ENCODE data around the gene RALB. TPM values are rescaled to one million over a fixed set of nuclear protein-coding genes. Genes with fewer than 3 reads are reported as not detected.
"Not testable (repeated sequence)": the region's sequence is repeated elsewhere in the genome, so short reads cannot be mapped to it uniquely, and the experiment has no call there.

Gene RALB
- total RNA-seq, 1 donor from 2014 or later, result 40.4 TPM

DNA sequence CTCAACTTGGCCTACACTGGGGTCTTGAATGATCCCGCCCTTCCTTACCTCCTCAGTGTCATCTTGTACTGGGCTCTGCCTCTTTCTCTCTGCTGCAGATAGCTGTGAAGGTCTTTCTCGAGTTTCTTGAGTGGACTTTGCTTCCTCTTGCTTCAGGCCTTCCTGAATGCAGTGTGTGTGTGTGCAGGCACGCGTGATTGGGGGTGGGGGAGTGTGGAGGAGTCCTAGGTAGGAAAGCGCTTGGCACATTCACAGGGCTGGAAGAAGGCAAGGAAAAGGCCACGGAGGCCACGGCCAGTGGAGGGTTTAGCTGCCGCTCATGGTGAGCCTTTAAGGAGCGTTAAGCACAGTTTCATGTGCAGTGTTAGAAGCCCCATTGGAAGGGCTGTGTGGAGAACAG lies 5.5 kb downstream of the RALB start:
- TF ChIP-seq, protein P1, sequence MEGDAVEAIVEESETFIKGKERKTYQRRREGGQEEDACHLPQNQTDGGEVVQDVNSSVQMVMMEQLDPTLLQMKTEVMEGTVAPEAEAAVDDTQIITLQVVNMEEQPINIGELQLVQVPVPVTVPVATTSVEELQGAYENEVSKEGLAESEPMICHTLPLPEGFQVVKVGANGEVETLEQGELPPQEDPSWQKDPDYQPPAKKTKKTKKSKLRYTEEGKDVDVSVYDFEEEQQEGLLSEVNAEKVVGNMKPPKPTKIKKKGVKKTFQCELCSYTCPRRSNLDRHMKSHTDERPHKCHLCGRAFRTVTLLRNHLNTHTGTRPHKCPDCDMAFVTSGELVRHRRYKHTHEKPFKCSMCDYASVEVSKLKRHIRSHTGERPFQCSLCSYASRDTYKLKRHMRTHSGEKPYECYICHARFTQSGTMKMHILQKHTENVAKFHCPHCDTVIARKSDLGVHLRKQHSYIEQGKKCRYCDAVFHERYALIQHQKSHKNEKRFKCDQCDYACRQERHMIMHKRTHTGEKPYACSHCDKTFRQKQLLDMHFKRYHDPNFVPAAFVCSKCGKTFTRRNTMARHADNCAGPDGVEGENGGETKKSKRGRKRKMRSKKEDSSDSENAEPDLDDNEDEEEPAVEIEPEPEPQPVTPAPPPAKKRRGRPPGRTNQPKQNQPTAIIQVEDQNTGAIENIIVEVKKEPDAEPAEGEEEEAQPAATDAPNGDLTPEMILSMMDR (conservative IDR thresholded peaks at IDR 0.05), result no peak
- peak overlapping the region; percentile 3 for H3K4me3 Mint-ChIP-seq
- H3K4me1 Mint-ChIP-seq (ENCODE audit: unreplicated experiment), result peaks cover 36% of the 10 kb centered on the region
- peaks cover 23% of the 10 kb centered on the region for H3K36me3 Mint-ChIP-seq
- no peak overlapping the region for H3K27ac Mint-ChIP-seq
- H3K27me3 Mint-ChIP-seq, result no peaks in the 10 kb centered on the region
- H3K9me3 Mint-ChIP-seq, result no peaks in the 10 kb centered on the region
- no peak for DNase-seq (ENCODE audit: extremely low spot score, unreplicated experiment)

DNA sequence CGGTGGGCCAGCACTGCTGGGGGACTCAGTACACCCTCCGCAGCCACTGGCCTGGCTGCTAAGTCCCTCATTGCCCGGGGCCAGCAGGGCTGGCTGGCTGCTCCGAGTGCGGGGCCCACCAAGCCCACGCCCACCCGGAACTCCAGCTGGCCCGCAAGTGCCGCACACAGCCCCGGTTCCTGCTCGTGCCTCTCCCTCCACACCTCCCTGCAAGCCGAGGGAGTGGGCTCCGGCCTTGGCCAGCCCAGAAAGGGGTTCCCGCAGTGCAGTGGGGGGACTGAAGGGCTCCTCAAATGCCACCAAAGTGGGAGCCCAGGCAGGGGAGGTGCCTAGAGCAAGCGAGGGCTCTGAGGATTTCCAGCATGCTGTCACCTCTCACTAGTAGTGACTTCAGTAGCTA lies 7.3 kb downstream of the RALB start:
- not testable (repeated sequence) for H3K9me3 Mint-ChIP-seq; DNase-seq (ENCODE audit: extremely low spot score, unreplicated experiment); H3K27ac Mint-ChIP-seq; H3K27me3 Mint-ChIP-seq; H3K4me3 Mint-ChIP-seq
- Mint-ChIP-seq H3K36me3 (peaks cover 28% of the 10 kb centered on the region), H3K4me1 (ENCODE audit: unreplicated experiment) (peaks cover 23% of the 10 kb centered on the region)

DNA sequence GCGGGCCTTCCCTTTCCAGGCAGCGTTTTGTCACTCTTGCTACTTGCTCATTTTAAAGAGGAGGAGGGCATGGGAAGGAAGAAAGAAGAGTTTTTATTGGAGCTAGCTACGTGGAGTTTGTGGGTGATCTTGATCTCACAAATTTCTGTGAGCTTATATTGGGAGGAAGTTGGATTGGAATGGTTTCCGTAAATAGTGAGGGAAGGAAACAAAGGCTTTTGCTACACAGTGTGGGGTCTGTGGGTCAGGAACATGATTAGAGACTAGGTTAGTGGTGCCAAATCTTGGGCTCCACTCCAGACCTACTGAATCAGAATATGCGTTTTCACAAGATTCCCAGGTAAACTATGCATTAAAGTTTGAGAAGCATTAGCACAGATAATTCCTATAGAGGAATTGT lies 8.1 kb downstream of the RALB start:
- TF ChIP-seq, protein P1 (conservative IDR thresholded peaks at IDR 0.05), result no peak
- DNase-seq (ENCODE audit: extremely low spot score, unreplicated experiment), result no peak
- Mint-ChIP-seq H3K27me3 (no peaks in the 10 kb centered on the region), H3K27ac (no peak overlapping the region), H3K36me3 (peaks cover 25% of the 10 kb centered on the region), H3K4me3 (no peak overlapping the region), H3K4me1 (ENCODE audit: unreplicated experiment) (peaks cover 15% of the 10 kb centered on the region), H3K9me3 (no peaks in the 10 kb centered on the region)

DNA sequence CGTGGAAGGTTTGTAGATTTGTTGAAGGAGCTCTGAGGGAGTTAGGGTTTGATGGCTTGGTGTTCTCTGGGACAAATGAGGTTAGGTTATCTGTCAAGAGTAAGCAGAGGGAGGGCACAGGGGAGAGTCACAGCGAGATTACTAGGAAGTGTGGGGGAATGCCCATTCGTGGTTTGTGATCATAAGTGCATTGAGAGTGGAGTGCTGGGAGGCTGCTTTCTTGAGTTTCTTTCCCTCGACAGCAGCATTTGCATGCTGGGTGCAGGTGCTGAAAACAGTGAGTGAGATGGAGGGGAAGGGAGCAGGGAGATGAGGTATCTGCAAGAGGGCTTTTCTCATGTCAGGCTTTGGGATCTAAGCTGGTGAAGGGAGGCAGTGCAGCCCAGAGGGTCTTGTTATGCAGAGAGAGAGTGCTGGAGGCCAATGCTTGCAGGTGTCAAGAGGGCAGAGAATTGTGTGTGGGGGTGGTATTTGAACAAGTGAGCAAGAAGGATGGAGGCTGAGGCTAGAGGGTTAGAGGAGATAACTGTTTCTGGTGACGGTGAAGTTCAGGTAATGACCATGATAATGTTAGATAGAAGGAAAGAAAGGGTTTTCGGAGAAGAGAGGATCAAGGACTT lies 8.8 kb downstream of the RALB start:
- DNase-seq (ENCODE audit: extremely low spot score, unreplicated experiment), result no peak
- peaks cover 15% of the 10 kb centered on the region for H3K4me1 Mint-ChIP-seq (ENCODE audit: unreplicated experiment)
- H3K27me3 Mint-ChIP-seq, result no peaks in the 10 kb centered on the region
- TF ChIP-seq, protein P1 (conservative IDR thresholded peaks at IDR 0.05), result no peak
- no peak overlapping the region for H3K27ac Mint-ChIP-seq
- H3K4me3 Mint-ChIP-seq, result no peak overlapping the region
- no peaks in the 10 kb centered on the region for H3K9me3 Mint-ChIP-seq
- peaks cover 20% of the 10 kb centered on the region for H3K36me3 Mint-ChIP-seq

DNA sequence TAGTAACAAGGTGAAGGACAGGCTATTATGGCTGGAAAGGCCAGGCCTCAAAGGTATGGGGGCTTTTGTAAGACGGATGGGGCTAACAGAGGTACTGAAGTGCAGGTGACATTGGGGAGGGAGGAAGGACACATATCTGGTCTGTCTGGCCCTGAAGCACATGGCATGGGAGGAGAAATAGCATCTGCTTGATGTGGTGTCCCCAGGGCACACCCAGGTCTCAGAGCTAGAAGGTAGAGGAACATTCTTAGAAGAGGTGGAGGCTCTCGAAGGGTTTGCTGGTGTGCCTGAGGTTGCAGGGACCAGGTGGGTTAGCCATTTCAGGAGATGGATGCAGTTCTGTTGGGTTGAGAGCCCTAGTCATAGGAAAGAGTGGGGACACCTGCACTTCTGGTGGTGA lies 9.5 kb downstream of the RALB start:
- Mint-ChIP-seq H3K4me1 (ENCODE audit: unreplicated experiment) (peaks cover 12% of the 10 kb centered on the region), H3K4me3 (no peak overlapping the region), H3K36me3 (peaks cover 20% of the 10 kb centered on the region), H3K9me3 (no peaks in the 10 kb centered on the region), H3K27ac (no peak overlapping the region), H3K27me3 (no peaks in the 10 kb centered on the region)
- TF ChIP-seq, protein P1 (conservative IDR thresholded peaks at IDR 0.05), result no peak
- no peak for DNase-seq (ENCODE audit: extremely low spot score, unreplicated experiment)

DNA sequence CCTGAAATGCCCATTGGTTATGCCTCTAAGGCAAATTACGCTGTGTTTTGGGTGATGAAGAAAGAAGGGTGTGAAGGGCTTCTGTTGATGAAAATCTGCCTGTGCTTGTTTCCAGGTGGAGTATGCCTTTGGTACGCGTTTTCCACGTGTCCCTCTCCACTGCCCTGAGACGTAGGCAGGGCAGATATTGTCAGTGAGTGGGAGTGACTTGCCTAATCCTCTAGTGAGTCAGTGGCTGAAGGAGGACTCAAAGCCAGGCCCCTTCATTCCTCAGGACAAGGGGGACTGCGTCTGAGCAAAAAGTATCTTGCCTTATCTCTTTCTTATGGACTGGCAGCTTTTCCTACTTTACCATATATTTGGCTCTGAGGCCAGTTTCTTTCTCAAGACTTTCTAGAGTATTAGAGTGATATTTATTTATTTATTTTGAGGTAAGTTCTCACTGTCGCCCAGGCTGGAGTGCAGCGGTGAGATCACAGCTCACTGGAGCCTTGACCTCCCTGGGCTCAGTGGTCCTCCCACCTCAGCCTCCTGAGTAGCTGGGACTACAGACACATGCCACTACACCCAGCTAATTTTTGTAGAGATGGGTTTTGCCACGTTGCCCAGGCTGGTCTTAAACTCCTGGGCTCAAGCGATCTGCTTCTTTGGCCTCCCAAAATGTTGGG lies 10.2 kb downstream of the RALB start:
- TF ChIP-seq, protein P1 (conservative IDR thresholded peaks at IDR 0.05), result no peak
- H3K4me3 Mint-ChIP-seq, result no peak overlapping the region
- H3K4me1 Mint-ChIP-seq (ENCODE audit: unreplicated experiment), result peaks cover 5% of the 10 kb centered on the region
- no peak overlapping the region for H3K27ac Mint-ChIP-seq
- no peaks in the 10 kb centered on the region for H3K9me3 Mint-ChIP-seq
- no peaks in the 10 kb centered on the region for H3K27me3 Mint-ChIP-seq
- H3K36me3 Mint-ChIP-seq, result peaks cover 18% of the 10 kb centered on the region
- no peak for DNase-seq (ENCODE audit: extremely low spot score, unreplicated experiment)

Data from type B pancreatic cell (in vitro differentiated cells).